PC-9 (cell line): Measurements from ENCODE around the gene TAF6. TPM values are rescaled to one million over a fixed set of nuclear protein-coding genes. Genes with fewer than 3 reads are reported as not detected.

Experiments
- BruUV-seq: library from RNA; stranded (reverse); fragments of 400-500 nt; replicated peaks from 2 replicates; lab custom pipeline; 2021; lab: Mats Ljungman, UMichigan
- CTCF ChIA-PET: fragments of 300-600 bp; sonication (Branson Sonifier 250); formaldehyde crosslinking; loops from one replicate; lab custom pipeline; 2022; ENCODE audit warnings: antibody characterized with exemption; lab: Charles Lee
- POLR2A ChIA-PET: fragments of 300-600 bp; sonication (Branson Sonifier 250); formaldehyde crosslinking; loops from one replicate; lab custom pipeline; 2022; ENCODE audit warnings: antibody characterized with exemption; ENCODE audit not compliant: unreplicated experiment; lab: Charles Lee
- DNase-seq, 2 experiments: peaks; one replicate each; pipeline versions ENCODE4 v3.0.0 to v3.0.0-alpha.2; 2015 to 2022; ENCODE audit warnings: mixed read lengths in 1 of 2
- H2AFZ ChIP-seq: fragments of 200-600 bp; sonication (generic); 2 replicates; pipeline ENCODE4 v1.8.1; 2017; ENCODE audit warnings: antibody characterized with exemption
- H3F3A ChIP-seq: fragments of 200-600 bp; sonication (generic); 2 replicates; pipeline ENCODE4 v1.8.1; 2017; ENCODE audit warnings: antibody characterized with exemption, mild to moderate bottlenecking, low read depth; ENCODE audit not compliant: insufficient read depth
- H3K27ac ChIP-seq: fragments of 200-600 bp; sonication (generic); 2 replicates; pipeline ENCODE4 v1.6.1; 2016; ENCODE audit warnings: mixed run types
- H3K27me3 ChIP-seq: fragments of 200-600 bp; sonication (generic); 2 replicates; pipeline ENCODE4 v1.6.1; 2016; ENCODE audit warnings: low read depth, mixed run types; ENCODE audit not compliant: insufficient read depth
- H3K36me3 ChIP-seq: fragments of 200-600 bp; sonication (generic); 2 replicates; pipeline ENCODE4 v1.6.1; 2016; ENCODE audit warnings: low read depth, mixed run types
- H3K4me1 ChIP-seq: fragments of 200-600 bp; sonication (generic); replicated peaks from 2 replicates; pipeline ENCODE4 v1.6.1; 2016; ENCODE audit warnings: mixed run types; ENCODE audit not compliant: insufficient read depth
- H3K4me2 ChIP-seq: fragments of 200-600 bp; sonication (generic); 2 replicates; pipeline ENCODE4 v1.6.1; 2017; ENCODE audit warnings: mixed run types
- H3K4me3 ChIP-seq: fragments of 200-600 bp; sonication (generic); 2 replicates; pipeline ENCODE4 v1.6.1; 2016; ENCODE audit warnings: mixed run types
- H3K79me2 ChIP-seq: fragments of 200-600 bp; sonication (generic); 2 replicates; pipeline ENCODE4 v1.6.1; 2017; ENCODE audit warnings: low read depth, mixed run types
- H3K9me2 ChIP-seq: fragments of 200-600 bp; sonication (generic); 2 replicates; pipeline ENCODE4 v1.8.1; 2017; ENCODE audit warnings: mild to moderate bottlenecking; ENCODE audit not compliant: insufficient read depth
- H3K9me3 ChIP-seq: fragments of 200-600 bp; sonication (generic); 2 replicates; pipeline ENCODE4 v1.8.1; 2016; ENCODE audit warnings: low read depth; ENCODE audit not compliant: insufficient read depth
- H4K20me1 ChIP-seq: fragments of 200-600 bp; sonication (generic); 2 replicates; pipeline ENCODE4 v1.8.1; 2017; ENCODE audit not compliant: insufficient read depth
- CTCF ChIP-seq: fragments of 200-600 bp; sonication (generic); conservative IDR thresholded peaks from 2 replicates; pipeline ENCODE4 v1.6.1; 2017; ENCODE audit warnings: mixed run types, antibody characterized with exemption, mild to moderate bottlenecking, moderate library complexity
- EZH2 ChIP-seq: fragments of 200-600 bp; sonication (generic); IDR thresholded peaks from 2 replicates; pipeline ENCODE4 v1.8.0; 2017; ENCODE audit warnings: antibody characterized with exemption, low read depth
- intact Hi-C: fragments of 100-400 bp; cut with micrococcal nuclease; formaldehyde crosslinking; loops from one replicate; pipeline ENCODE4 v1.10.0; 2022; ENCODE audit not compliant: unreplicated experiment
- total RNA-seq: library from RNA; stranded (reverse); gene quantifications from 2 replicates; pipeline ENCODE4 v1.2.3, GENCODE V29; 2021

TAF6 gene
- total RNA-seq, 1 experiment from 2014 or later, result 91.4 TPM

- POLR2A ChIA-PET, result no interaction called here
Observed at GRCh38 chr7:100122067-100122466, 2.9 kb upstream of the TAF6 start.

GRCh38 chr7:100120733-100121036 lies 1.5 kb upstream of the TAF6 start:
- ChIA-PET CTCF (interaction anchor here (0.5 to 0.6 kb wide), 2 partner anchors 10 to 60 kb away, joined by 3 to 18 read pairs; no protein-coding TSS in a partner anchor), POLR2A (no interaction called here)
- peaks cover under 1% of the 10 kb centered on the region; the same call in 1 of the 2 replicates for H3K79me2 ChIP-seq
- H3K4me3 ChIP-seq, result no peak overlapping the region
- peaks cover 10% of the 10 kb centered on the region; the same call in 1 of the 2 replicates for H3K4me1 ChIP-seq
- DNase-seq, result no peak
- no peaks in the 10 kb centered on the region for H3K27me3 ChIP-seq
- H3K27ac ChIP-seq, result no peak overlapping the region
- H3K4me2 ChIP-seq, result peak overlapping the region; percentile 87
- H3K9me2 ChIP-seq, result no peaks in the 10 kb centered on the region
- BruUV-seq, result no TSS peak
- H2AFZ ChIP-seq, result no peak overlapping the region
- H3F3A ChIP-seq, result peaks cover 13% of the 10 kb centered on the region; the same call in 1 of the 2 replicates
- H3K36me3 ChIP-seq, result no peaks in the 10 kb centered on the region
- no peaks in the 10 kb centered on the region for H3K9me3 ChIP-seq
- intact Hi-C loops, result no loop called here
- H4K20me1 ChIP-seq, result no peaks in the 10 kb centered on the region
- TF ChIP-seq CTCF (no peak), EZH2 (no peak)

More at GRCh38 chr7:100122067-100122466, 2.9 kb upstream of the TAF6 start:
- H4K20me1 ChIP-seq, result no peaks in the 10 kb centered on the region
- H3F3A ChIP-seq, result peaks cover 16% of the 10 kb centered on the region; the same call in 1 of the 2 replicates
- no peaks in the 10 kb centered on the region for H3K27me3 ChIP-seq
- no peak overlapping the region for H3K27ac ChIP-seq
- no peaks in the 10 kb centered on the region for H3K9me3 ChIP-seq
- no peak for DNase-seq
- no peak overlapping the region for H2AFZ ChIP-seq
- H3K4me1 ChIP-seq, result peaks cover 13% of the 10 kb centered on the region; the same call in 1 of the 2 replicates
- no peaks in the 10 kb centered on the region for H3K9me2 ChIP-seq
- no peak overlapping the region for H3K4me3 ChIP-seq
- peaks cover 8% of the 10 kb centered on the region; the same call in 1 of the 2 replicates for H3K79me2 ChIP-seq
- BruUV-seq, result no TSS peak
- TF ChIP-seq CTCF (no peak), EZH2 (no peak)
- intact Hi-C loops, result no loop called here
- H3K36me3 ChIP-seq, result no peaks in the 10 kb centered on the region
- H3K4me2 ChIP-seq, result no peak overlapping the region
- CTCF ChIA-PET, result no interaction called here

GRCh38 chr7:100119970-100120732 lies 993 bp upstream of the TAF6 start:
- Histone ChIP-seq H3K4me1 (peaks cover 5% of the 10 kb centered on the region; the same call in 1 of the 2 replicates), H3K36me3 (no peaks in the 10 kb centered on the region), H3K4me2 (peak overlapping the region; percentile 87), H4K20me1 (no peaks in the 10 kb centered on the region), H3K27me3 (no peaks in the 10 kb centered on the region), H3K27ac (no peak overlapping the region), H3K9me3 (no peaks in the 10 kb centered on the region), H3K79me2 (no peaks in the 10 kb centered on the region), H3F3A (peaks cover 7% of the 10 kb centered on the region; the same call in 1 of the 2 replicates), H3K9me2 (no peaks in the 10 kb centered on the region), H2AFZ (peak overlapping the region; percentile 89), H3K4me3 (peak overlapping the region; percentile 76)
- BruUV-seq, result TSS peak; percentile 62
- peak in 1 of 2 experiments; percentile 53 for DNase-seq
- CTCF ChIA-PET, result interaction anchor here (0.5 kb wide), 1 partner anchor 10 kb away, joined by 18 read pairs; no protein-coding TSS in a partner anchor
- POLR2A ChIA-PET, result interaction anchor here (0.6 kb wide), 1 partner anchor 25 kb away, joined by 3 read pairs; no protein-coding TSS in a partner anchor
- TF ChIP-seq CTCF, result no peak
- TF ChIP-seq EZH2, result no peak
- intact Hi-C loops, result loop anchor here (1.0 kb wide), 1 partner anchor 19 kb away; the partner anchor contains the start of genes AP4M1 and MCM7
